ENCODE data around the gene ABCC6.
"Not testable (repeated sequence)": the region's sequence is repeated elsewhere in the genome, so short reads cannot be mapped to it uniquely, and the experiment has no call there.

DNA sequence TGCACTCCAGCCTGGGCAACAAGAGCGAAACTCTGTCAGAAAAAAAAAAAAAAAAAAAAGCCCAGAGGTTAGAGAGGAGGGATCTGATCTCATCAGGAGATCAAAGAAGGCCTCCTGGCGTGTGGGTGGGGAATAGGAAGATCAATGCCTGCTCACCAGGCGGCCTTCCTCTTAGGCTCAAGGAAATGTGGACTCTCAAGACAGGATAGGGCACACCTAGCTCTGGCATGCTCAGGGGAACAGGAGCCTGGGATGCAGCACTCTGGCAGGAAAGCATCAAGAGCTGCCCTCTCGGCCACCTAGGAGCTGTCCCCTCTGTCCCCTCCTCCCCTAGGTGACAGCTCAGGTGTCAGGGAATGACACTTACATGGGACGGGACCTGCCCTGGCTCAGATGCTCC is 22.9 kb downstream of the ABCC6 start:
- TF ChIP-seq, protein P1, sequence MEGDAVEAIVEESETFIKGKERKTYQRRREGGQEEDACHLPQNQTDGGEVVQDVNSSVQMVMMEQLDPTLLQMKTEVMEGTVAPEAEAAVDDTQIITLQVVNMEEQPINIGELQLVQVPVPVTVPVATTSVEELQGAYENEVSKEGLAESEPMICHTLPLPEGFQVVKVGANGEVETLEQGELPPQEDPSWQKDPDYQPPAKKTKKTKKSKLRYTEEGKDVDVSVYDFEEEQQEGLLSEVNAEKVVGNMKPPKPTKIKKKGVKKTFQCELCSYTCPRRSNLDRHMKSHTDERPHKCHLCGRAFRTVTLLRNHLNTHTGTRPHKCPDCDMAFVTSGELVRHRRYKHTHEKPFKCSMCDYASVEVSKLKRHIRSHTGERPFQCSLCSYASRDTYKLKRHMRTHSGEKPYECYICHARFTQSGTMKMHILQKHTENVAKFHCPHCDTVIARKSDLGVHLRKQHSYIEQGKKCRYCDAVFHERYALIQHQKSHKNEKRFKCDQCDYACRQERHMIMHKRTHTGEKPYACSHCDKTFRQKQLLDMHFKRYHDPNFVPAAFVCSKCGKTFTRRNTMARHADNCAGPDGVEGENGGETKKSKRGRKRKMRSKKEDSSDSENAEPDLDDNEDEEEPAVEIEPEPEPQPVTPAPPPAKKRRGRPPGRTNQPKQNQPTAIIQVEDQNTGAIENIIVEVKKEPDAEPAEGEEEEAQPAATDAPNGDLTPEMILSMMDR (IDR thresholded peaks at IDR 0.05; ENCODE audit: insufficient read depth, low read length, poor library complexity, severe bottlenecking) = not testable (repeated sequence)
- TF ChIP-seq EZH2phosphoT487 (conservative IDR thresholded peaks at IDR 0.05; ENCODE audit: low read length) = not testable (repeated sequence)
